ENCODE measurements around the gene GNL1.
"Not testable (repeated sequence)": the region's sequence is repeated elsewhere in the genome, so short reads cannot be mapped to it uniquely, and the experiment has no call there.

GNL1 gene

GRCh38 chr6:30529349-30529875 lies 26.9 kb downstream of the GNL1 start:
- DNase-seq (ENCODE audit: low read depth) = not testable (repeated sequence)

DNA sequence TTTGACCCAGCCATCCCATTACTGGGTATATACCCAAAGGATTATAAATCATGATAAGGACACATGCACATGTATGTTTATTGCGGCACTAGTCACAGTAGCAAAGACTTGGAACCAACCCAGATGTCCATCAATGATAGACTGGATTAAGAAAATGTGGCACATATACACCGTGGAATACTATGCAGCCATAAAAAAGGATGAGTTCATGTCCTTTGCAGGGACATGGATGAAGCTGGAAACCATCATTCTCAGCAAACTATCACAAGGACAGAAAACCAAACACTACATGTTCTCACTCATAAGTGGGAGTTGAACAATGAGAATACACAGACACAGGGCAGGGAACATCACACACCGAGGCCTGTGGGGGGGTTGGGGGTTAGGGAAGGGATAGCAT lies 29.8 kb downstream of the GNL1 start:
- DNase-seq (ENCODE audit: low read depth) = not testable (repeated sequence)

- DNase-seq (ENCODE audit: low read depth) = not testable (repeated sequence)
Observed at GRCh38 chr6:30521952-30522351, 34.3 kb downstream of the GNL1 start.

- DNase-seq (ENCODE audit: low read depth) = not testable (repeated sequence)
Observed at GRCh38 chr6:30521082-30521481, 35.2 kb downstream of the GNL1 start.

DNA sequence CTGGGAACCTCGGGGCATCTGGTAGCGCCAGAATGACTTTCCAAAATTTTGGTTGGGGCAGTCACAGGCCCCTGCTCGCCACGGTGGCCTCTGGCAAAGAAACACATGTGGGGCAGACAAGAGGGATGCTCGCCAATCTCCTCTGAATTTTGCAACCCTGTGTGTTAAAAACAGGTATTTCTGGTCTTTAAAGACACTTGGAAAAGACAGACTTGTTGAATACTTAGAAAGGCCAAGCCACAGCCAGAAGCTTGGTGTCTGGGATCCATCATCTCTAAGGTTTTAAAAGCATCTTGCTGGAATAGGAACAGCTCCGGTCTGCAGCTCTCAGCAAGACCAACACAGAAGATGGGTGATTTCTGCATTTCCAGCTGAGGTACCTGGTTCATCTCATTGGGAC lies 35.8 kb downstream of the GNL1 start:
- DNase-seq (ENCODE audit: low read depth) = no peak

DNA sequence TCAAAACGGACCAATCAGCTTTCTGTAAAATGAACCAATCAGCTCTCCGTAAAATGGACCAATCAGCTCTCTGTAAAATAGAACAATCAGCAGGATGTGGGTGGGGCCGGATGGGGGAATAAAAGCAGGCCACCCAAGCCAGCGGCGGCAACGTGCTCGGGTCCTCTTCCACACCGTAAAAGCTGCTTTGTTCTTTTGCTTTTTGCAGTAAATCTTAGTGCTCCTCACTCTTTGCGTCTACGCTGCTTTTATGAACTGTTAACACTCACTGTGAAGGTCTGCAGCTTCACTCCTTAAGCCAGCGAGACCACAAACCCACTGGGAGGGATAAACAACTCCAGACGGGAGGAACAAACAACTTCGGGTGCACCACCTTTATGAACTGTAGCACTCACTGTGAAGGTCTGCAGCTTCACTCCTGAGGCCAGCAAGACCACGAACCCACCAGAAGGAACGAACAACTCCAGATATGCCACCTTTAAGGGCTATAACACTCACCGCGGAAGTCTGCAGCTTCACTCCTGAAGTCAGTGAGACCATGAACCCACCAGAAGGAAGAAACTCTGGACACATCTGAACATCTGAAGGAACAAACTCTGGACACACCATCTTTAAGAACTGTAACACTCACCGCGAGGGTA lies 37.7 kb downstream of the GNL1 start:
- not testable (repeated sequence) for DNase-seq (ENCODE audit: low read depth)

DNA sequence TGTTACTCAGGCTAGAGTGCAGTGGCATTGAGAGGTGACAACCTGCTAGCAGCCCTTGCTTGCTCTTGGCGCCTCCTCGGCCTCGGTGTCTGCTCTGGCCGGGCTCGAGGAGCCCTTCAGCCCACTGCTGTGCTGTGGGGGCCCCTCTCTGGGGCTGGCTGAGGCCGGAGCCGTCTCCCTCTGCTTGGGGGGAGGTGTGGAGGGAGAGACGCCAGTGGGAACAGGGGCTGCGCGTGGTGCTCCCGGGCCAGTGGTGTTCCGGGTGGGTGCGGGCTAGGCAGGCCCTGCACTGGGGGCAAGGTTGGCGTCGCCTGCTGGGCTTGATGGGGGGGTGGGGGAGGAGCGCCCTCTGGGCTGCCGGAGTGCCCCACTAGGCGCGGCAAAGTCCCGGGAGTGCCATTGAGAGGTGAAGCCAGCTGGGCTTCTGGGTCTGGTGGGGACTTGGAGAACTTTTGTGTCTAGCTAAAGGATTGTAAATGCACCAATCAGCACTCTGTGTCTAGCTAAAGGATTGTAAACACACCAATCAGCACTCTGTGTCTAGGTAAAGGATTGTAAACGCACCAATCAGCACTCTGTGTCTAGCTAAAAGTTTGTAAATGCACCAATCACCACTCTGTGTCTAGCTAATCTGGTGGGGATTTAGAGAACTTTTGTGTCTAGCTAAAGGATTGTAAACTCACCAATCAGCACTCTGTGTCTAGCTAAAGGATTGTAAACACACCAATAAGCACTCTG lies 38.4 kb downstream of the GNL1 start:
- DNase-seq (ENCODE audit: low read depth) = not testable (repeated sequence)

GRCh38 chr6:30516754-30517076 lies 39.6 kb downstream of the GNL1 start:
- DNase-seq (ENCODE audit: low read depth) = not testable (repeated sequence)

GRCh38 chr6:30515944-30516753 lies 40.1 kb downstream of the GNL1 start:
- DNase-seq (ENCODE audit: low read depth) = peak; percentile 87

GRCh38 chr6:30515106-30515505 lies 41.2 kb downstream of the GNL1 start:
- no peak for DNase-seq (ENCODE audit: low read depth)

DNA sequence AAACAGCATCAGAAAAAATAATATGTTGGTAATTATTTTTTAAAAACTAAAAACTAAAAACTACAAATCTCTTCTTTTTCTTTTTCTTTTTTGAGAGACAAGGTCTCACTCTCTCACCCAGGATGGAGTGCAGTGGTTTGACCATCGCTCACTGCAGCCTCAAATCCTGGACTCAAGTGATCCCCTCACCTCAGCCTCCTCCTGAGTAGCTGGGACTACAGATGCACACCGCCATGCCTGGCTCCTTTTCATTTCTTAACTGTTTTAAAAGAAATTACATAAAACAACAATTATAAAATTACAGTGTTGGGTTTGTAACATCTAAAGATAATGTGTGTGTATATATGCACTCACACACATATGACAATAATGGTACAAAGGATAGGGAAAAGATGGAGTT lies 42.8 kb downstream of the GNL1 start:
- no peak for DNase-seq (ENCODE audit: low read depth)

GRCh38 chr6:30511169-30511546 lies 45.1 kb downstream of the GNL1 start:
- DNase-seq (ENCODE audit: low read depth) = no peak

DNA sequence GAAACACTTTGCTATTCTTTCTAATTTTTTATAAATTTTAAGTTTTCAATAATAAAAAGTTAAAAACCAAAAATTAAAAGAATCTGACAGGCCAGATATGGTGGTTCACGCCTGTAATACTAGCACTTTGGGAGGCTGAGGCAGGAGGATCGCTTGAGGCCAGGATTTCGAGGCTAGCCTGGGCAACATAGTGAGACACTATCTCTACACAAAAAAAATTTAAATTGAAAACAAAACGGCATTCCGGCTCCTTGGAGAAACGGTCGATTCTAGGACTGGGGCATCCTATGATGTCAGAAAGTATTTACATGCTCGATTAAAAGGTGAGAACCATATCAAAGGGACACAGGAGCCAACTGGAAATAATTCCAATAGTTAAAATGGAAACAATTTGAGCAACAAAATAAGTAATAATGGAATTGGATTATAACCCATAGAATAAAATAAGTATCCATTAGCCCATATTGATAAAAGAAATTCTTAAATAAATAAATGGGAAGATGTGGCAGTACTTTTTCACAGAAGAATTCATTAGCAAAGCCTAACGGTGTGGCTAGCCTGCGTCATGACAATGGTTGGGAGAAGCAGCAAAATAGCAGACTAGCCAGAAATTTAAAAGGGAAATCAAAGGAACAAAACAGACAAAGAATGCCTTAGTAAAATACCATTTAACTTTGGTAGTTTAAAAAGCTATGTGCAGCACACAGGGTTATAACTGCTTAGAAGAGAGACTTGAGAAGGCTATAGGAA lies 45.7 kb downstream of the GNL1 start:
- no peak for DNase-seq (ENCODE audit: low read depth)

DNA sequence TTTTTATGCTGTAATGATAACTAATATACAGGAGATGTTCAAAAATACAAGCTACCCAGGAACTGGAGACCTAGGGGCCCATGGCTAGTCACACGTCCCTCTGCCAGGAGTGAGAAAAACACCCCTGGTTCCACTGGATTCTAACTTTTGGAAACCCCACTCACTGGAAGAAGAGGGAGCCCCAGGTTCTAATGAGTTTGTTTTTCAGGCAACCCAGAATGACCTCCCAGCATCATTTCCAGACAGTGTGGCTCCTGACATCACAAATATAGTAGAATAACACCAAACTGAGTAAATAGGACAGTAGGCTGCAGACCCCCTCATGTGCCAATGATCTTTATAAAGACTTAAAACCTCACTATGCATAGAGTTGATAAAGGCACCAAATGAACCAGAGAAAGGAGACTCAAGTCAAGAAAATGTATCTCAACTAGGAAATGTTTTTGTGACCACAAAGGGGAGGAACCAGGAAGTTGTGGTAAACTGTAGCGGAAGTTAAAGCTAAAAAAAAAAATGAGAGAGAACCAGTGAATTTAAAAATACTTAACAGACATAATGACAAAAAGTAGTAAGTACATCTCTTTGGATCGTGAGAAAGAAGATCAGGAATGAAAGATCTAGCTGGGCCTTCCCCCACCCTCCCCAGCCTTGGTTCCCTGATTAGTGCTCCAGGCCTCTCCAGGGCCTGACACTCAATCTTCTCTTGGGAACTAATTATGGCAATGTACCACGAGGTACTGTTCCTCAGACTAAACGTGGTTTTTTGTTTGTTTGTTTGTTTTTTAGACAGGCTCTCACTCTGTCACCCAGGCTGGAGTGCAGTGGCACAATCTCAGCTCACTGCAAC lies 47.2 kb downstream of the GNL1 start:
- DNase-seq (ENCODE audit: low read depth) = no peak

GRCh38 chr6:30507849-30508827 lies 48.2 kb downstream of the GNL1 start:
- DNase-seq (ENCODE audit: low read depth) = no peak

DNA sequence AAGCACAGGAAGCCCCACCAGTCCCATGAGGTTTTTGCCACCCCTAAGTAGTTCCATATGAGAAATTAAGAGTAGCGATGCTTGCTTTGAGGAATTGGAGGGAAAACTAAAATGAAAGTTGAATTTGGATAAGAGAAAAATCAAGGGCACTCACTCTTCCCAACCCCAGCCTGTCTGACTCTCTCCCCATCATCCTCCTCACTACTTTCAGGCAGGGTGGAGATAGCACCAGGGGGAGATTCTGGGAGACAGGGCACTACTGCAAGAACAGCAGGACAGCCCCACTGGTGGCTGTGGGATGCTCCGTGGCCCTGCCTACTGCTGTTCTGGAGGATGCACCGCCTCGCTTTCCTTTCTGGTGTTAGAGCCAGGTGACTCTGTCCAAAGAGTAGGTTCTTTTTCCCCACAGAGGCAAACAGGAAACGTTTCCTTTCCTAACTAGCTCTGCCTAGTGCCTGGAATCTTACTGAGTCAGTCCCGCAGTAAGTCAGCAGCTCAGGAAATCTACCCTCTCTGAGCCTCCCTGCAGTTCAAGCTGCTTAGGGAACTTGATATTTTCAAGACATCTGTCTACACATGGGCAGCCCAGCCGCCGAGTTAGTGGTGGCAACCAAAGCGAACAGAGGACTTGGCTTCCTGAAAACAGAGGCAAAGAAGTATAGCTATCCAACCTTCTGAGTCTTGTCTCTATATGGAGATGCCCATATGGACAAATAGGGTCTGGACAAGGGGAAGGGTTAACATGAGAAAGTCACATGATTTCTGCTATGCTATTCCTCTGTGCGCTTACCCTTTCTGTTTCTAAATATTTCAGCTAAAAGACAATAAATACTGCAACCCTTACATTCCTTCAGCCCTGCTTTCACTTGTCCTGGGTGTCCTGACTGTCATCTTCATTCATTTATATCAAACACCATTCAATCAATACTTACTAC lies 55.6 kb downstream of the GNL1 start:
- DNase-seq (ENCODE audit: low read depth) = no peak

- not testable (repeated sequence) for DNase-seq (ENCODE audit: low read depth)
Observed at GRCh38 chr6:30498705-30499104, 57.6 kb downstream of the GNL1 start.

- DNase-seq (ENCODE audit: low read depth) = no peak
Observed at GRCh38 chr6:30497714-30498113, 58.6 kb downstream of the GNL1 start.

DNA sequence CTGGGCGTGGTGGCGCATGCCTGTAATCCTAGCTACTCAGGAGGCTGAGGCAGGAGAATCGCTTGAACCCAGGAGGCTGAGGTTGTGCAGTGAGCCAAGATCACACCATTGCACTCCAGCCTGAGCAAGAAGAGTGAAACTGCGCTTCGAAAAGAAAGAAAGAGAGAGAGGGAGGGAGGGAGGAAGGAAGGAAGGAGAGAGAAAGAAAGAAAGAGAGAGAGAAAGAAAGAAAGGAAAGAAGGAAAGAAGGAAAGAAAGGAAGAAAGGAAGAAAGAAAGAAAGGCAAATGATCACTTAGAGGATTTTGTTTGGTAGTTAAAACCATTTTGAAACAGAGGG lies 59.1 kb downstream of the GNL1 start:
- not testable (repeated sequence) for DNase-seq (ENCODE audit: low read depth)
